Activated CD8-positive, alpha-beta memory T cell treated with anti-CD3 and anti-CD28 coated beads for 36 hours (primary cell): Measurements from ENCODE around the gene TADA2A. TPM values are rescaled to one million over a fixed set of nuclear protein-coding genes. Genes with fewer than 3 reads are reported as not detected.

Source experiments
- CTCF ChIA-PET: fragments of 350-600 bp; sonication (Branson Sonifier 250); formaldehyde crosslinking; loops from one replicate; lab custom pipeline; 2021; ENCODE audit warnings: antibody characterized with exemption; lab: Charles Lee
- POLR2A ChIA-PET: fragments of 350-600 bp; sonication (Branson Sonifier 250); formaldehyde crosslinking; loops from one replicate; lab custom pipeline; 2021; ENCODE audit warnings: antibody characterized with exemption; lab: Charles Lee
- total RNA-seq, 2 experiments: library from RNA; stranded (reverse); gene quantifications; one replicate each; pipeline ENCODE4 v1.2.3, GENCODE V29; 2021

The TADA2A gene
- total RNA-seq, 2 experiments from 2014 or later, result 42.7 to 51.6 TPM

- CTCF ChIA-PET, result no interaction called here
- POLR2A ChIA-PET, result no interaction called here
Observed at GRCh38 chr17:37389160-37389559, 17.5 kb upstream of the TADA2A start.

- CTCF ChIA-PET, result interaction anchor here (0.6 to 1.3 kb wide), 2 partner anchors 10 to 240 kb away, joined by 3 to 4 read pairs; no protein-coding TSS in a partner anchor
- POLR2A ChIA-PET, result no interaction called here
Observed at GRCh38 chr17:37391146-37391545, 15.5 kb upstream of the TADA2A start.

DNA sequence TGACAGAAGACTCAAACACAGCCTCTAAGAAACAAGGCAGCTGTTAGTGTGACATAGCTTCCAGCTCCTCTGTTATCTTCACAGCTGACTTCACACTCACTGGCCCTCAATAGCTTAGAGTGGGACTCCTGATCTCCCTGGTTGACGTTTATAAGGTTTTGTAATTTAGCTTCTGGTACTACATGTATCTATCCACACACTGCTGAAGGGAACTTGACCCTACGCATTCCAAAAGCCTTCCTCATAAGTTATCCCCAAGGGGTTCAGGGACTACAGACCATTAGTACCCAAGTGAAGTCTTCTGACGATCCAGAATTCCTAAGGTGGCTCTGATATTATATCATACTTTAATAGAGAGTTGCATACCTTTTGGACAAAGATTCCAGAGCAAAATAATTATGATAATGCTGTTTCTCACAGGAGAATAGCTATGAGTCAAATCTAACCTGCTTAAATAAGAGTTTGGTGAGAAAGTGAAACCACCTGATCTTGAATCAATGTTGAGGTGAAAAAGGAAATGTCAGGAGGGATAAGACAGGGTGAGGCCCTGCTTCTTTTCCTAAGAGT lies 14.6 kb upstream of the TADA2A start:
- ChIA-PET CTCF (interaction anchor here (1.2 to 1.3 kb wide), 2 partner anchors 9 to 19 kb away, joined by 3 to 4 read pairs; no protein-coding TSS in a partner anchor), POLR2A (no interaction called here)

GRCh38 chr17:37393352-37393751 lies 13.3 kb upstream of the TADA2A start:
- POLR2A ChIA-PET, result no interaction called here
- CTCF ChIA-PET, result interaction anchor here (1.1 to 1.2 kb wide), 2 partner anchors 17 to 20 kb away, joined by 3 to 4 read pairs; partner anchors contain the start of gene C17orf78

DNA sequence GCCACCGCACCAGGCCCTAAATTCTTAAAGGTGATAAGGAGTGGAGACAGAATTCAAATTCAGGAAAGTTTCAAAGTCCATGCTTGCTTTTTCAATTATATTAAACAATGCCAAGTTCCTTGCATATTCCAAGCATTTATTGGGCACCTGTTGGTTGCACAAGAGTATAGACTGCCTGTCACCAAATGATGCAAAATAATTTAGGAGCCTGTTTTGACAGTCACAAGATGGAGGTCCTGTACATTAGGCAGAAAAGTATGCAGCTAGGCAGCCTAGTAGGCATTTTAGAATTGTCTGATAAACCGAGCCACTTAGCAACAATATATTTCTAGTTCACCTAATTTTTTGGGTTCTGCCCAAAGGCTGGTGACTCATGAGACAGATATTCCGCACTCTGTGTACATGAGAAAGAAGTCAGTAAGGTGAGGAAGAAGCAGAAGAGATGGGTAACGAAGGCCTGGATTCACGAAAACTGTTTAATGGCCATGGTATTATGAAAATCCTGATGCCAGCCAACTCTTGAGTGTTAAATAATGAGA lies 7.4 kb upstream of the TADA2A start:
- CTCF ChIA-PET, result no interaction called here
- POLR2A ChIA-PET, result no interaction called here

- ChIA-PET POLR2A (interaction anchor here (0.6 kb wide), 1 partner anchor 151 kb away, joined by 8 read pairs; no protein-coding TSS in a partner anchor), CTCF (interaction anchor here (1.7 kb wide), 1 partner anchor 9 kb away, joined by 4 read pairs; no protein-coding TSS in a partner anchor)
Observed at GRCh38 chr17:37400505-37400904, 6.2 kb upstream of the TADA2A start.

DNA sequence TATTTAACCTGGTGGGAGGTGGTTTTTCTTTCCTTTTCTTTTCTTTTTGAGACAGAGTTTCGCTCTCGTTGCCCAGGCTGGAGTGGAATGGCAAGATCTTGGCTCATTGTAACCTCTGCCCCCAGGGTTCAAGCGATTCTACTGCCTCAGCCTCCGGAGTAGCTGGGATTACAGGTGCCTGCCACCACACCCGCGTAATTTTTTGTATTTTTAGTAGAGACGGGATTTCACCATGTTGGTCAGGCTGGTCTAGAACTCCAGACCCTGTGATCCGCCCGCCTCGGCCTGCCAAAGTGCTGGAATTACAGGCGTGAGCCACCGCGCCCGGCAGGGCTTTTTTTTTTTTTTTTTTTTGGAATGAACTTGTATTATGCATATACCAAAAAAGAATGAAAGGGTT lies 1.2 kb upstream of the TADA2A start:
- POLR2A ChIA-PET, result interaction anchor here (0.5 kb wide), 1 partner anchor 32 kb away, joined by 5 read pairs; no protein-coding TSS in a partner anchor
- CTCF ChIA-PET, result interaction anchor here (0.8 to 2.0 kb wide), 2 partner anchors 23 to 32 kb away, joined by 3 to 8 read pairs; no protein-coding TSS in a partner anchor

DNA sequence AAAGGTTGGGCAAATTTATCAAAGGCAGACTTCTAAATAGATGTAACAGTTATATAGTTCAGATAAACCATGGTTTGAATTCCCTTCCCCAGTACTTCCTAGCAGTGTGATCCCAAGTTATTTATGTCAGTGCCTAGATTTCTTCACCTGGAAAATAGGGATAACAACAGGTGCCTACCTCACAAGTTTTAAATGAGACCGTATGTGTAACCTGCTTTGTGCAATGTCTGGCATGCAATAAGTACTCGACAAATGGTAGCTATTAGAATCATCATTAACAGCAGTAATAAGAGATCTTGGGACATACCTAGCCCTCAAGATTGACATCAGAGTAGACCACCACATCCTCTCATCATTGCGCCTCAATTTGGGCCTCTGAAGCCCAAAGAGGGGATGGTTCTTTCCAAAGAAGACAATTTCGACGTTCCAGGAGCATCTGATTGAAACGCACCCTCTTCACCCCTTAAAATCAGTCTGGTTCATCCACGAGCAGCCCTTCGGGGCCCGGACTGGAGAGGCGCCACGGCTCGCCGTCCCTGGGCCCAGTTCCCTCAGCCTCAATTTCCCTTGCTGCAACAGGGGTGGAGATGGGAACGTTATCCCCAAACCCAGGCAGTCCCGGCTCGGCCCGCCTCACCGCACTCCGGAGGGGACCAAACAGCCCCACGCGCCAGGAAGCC lies 591 bp upstream of the TADA2A start:
- ChIA-PET CTCF (no interaction called here), POLR2A (interaction anchor here (0.5 kb wide), 1 partner anchor 32 kb away, joined by 5 read pairs; no protein-coding TSS in a partner anchor)

DNA sequence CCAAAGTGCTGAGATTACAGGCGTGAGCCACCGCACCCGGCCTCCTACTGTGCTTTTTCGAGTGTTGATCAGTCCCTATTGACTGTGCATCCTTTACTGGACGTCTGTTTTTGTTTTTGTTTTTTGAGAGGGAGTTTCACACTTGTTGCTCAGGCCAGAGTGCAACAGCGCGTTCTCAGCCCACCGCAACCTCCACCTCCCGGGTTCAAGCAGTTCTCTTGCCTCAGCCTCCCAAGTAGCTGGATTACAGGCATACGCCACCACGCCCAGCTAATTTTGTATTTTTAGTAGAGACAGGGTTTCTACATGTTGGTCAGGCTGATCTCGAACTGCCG lies 1.4 kb downstream of the TADA2A start:
- ChIA-PET CTCF (interaction anchor here (1.1 to 2.1 kb wide), 2 partner anchors 22 to 35 kb away, joined by 4 to 7 read pairs; no protein-coding TSS in a partner anchor), POLR2A (interaction anchor here (0.6 to 1.5 kb wide), 2 partner anchors 22 to 65 kb away, joined by 8 to 13 read pairs; no protein-coding TSS in a partner anchor)

DNA sequence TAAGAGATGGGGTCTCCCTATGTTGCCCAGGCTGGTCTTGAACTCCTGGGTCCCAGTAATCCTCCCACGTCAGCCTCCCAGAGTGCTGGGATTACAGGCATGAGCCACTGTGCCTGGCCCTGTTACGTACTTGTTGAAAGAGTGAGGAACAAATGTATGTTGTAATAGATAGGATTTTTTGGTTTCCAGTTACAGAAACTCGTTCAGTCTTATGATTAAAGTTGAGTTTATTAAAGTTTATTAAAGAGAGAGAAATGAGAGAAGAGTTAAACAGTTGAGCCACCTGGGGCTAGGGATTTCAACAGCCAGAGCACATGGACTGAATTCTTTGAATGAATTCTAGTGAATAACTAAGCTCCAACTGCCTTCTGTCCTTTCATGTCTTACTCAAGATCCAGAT lies 3.7 kb downstream of the TADA2A start:
- CTCF ChIA-PET, result no interaction called here
- POLR2A ChIA-PET, result no interaction called here

GRCh38 chr17:37413875-37414519 lies 7.3 kb downstream of the TADA2A start:
- ChIA-PET POLR2A (no interaction called here), CTCF (interaction anchor here (0.7 kb wide), 1 partner anchor 156 kb away, joined by 3 read pairs; no protein-coding TSS in a partner anchor)

- POLR2A ChIA-PET, result no interaction called here
- CTCF ChIA-PET, result no interaction called here
Observed at GRCh38 chr17:37417852-37418251, 11.2 kb downstream of the TADA2A start.

- ChIA-PET CTCF (no interaction called here), POLR2A (no interaction called here)
Observed at GRCh38 chr17:37422971-37423625, 16.4 kb downstream of the TADA2A start.

GRCh38 chr17:37425268-37425667 lies 18.6 kb downstream of the TADA2A start:
- POLR2A ChIA-PET, result no interaction called here
- CTCF ChIA-PET, result interaction anchor here (0.6 to 1.3 kb wide), 2 partner anchors 16 to 104 kb away, joined by 3 to 5 read pairs; no protein-coding TSS in a partner anchor

GRCh38 chr17:37429039-37429438 lies 22.4 kb downstream of the TADA2A start:
- CTCF ChIA-PET, result interaction anchor here (1.7 kb wide), 1 partner anchor 55 kb away, joined by 5 read pairs; no protein-coding TSS in a partner anchor
- POLR2A ChIA-PET, result no interaction called here

GRCh38 chr17:37429453-37429852 lies 22.8 kb downstream of the TADA2A start:
- POLR2A ChIA-PET, result interaction anchor here (1.3 to 1.5 kb wide), 3 partner anchors 22 to 71 kb away, joined by 5 to 13 read pairs (median 5); partner anchors contain the start of genes ACACA, DUSP14 and TADA2A

GRCh38 chr17:37430051-37430627 lies 23.5 kb downstream of the TADA2A start:
- ChIA-PET CTCF (interaction anchor here (0.5 to 1.7 kb wide), 4 partner anchors 23 to 56 kb away, joined by 3 to 7 read pairs (median 4); partner anchors contain the start of genes ACACA and TADA2A), POLR2A (interaction anchor here (0.6 to 1.5 kb wide), 7 partner anchors 23 to 1389 kb away, joined by 3 to 13 read pairs (median 5); partner anchors contain the start of genes ACACA, DUSP14, SYNRG and TADA2A)

More at GRCh38 chr17:37429453-37429852, 22.8 kb downstream of the TADA2A start:
- CTCF ChIA-PET, result interaction anchor here (1.2 to 1.7 kb wide), 2 partner anchors 22 to 56 kb away, joined by 5 to 7 read pairs; partner anchors contain the start of genes ACACA and TADA2A

DNA sequence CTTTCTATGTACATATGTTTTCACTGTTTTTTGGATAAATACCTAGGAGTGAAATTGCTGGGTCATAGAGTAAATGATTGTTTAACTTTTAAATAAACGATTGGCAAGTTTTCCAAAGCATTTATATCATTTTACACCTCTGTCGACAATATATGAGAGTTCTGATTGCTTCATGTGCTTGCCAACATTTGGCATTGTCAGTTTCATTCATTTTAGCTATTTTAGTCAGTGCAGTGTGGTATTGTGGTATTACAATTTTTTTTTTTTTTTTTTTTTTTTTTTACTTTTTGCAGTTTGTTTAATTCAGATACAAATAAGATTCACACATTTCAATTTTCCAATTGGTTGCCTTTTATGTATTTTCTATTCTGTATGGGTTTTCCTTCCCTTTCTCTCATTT lies 26.0 kb downstream of the TADA2A start:
- ChIA-PET CTCF (no interaction called here), POLR2A (no interaction called here)
